ENCODE measurements around the gene ROBO3.

ROBO3 gene

DNA sequence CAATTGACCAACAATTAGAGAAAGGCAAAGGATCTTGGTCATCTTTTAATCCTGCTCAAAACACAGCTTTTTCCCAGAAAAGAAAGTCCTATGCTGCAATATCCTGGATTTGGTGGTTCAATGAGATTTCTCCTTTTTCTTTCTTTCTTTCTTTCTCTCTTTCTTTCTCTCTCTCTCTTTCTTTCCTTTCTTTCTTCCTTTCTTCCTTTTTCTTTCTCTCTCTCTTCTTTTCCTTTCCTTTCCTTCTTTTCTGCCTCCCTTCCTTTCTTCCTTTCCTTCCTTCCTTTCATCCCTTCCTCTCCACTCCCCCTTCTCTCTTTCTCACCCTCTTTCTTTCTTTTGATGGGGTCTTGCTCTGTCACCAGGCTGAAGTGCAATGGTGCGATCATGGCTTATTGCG lies 33.3 kb upstream of the ROBO3 start:
- Histone ChIP-seq H2AFZ (ENCODE audit: insufficient read depth, low read length, poor library complexity) (no peak overlapping the region), H3K27me3 (ENCODE audit: insufficient read depth, low read length) (no peaks in the 10 kb centered on the region), H3K79me2 (ENCODE audit: control insufficient read depth, insufficient read depth, low read length, poor library complexity) (no peaks in the 10 kb centered on the region), H3K9me3 (ENCODE audit: insufficient read depth, low read depth, low read length) (no peaks in the 10 kb centered on the region), H2BK12ac (ENCODE audit: low read length) (no peak overlapping the region), H2AK5ac (ENCODE audit: low read length) (no peak overlapping the region), H3K4me2 (ENCODE audit: low read length) (no peak overlapping the region), H2BK120ac (ENCODE audit: insufficient read depth, low read length, poor library complexity) (no peak overlapping the region), H3K18ac (ENCODE audit: low read length) (no peak overlapping the region), H4K91ac (ENCODE audit: low read depth, low read length) (no peak overlapping the region), H3K14ac (ENCODE audit: low read length) (no peak overlapping the region), H3K27ac (ENCODE audit: low read depth, low read length) (no peak overlapping the region), H3K4me3 (ENCODE audit: low read depth, low read length) (no peak overlapping the region), H3K9ac (ENCODE audit: low read length) (no peak overlapping the region), H4K8ac (ENCODE audit: low read depth, low read length) (no peak overlapping the region), H3K36me3 (ENCODE audit: control insufficient read depth in 1 of 2, insufficient read depth in 2 of 2, low read length in 2 of 2) (no peaks in the 10 kb centered on the region), H3K4ac (ENCODE audit: low read depth, low read length) (no peak overlapping the region), H3K4me1 (ENCODE audit: control insufficient read depth in 1 of 2, insufficient read depth in 2 of 2, low read length in 2 of 2) (no peaks in the 10 kb centered on the region), H2BK5ac (ENCODE audit: low read depth, low read length, poor library complexity) (no peak overlapping the region), H4K12ac (ENCODE audit: low read depth, low read length) (no peak overlapping the region), H3K79me1 (ENCODE audit: low read length) (no peaks in the 10 kb centered on the region), H3K23ac (ENCODE audit: low read length) (no peak overlapping the region)
- DNase-seq = no peak
- no CpG with 5 or more reads among the region's 2 CpGs for WGBS (ENCODE audit: extremely low coverage, insufficient coverage, insufficient read length)

DNA sequence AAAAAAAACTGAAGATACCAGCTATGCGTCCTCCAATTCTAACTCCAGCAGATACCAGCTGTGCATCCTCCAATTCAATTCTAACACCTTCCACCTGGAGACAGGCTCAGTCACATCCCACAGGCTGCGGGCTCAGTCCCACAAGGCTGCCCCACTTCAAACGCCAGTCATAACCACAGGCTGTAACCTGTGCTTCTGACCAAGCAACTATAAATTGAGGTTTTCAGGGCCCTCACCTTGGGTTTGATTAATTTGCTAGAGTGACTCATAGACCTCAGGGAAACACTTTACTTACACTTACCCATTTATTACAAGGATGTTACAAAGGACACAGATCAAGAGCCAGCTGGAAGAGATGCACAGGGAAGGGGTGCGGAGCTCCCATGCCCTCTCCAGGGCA lies 32.7 kb upstream of the ROBO3 start:
- DNase-seq = no peak
- H2BK5ac ChIP-seq (ENCODE audit: low read depth, low read length, poor library complexity) = no peak overlapping the region
- no peak overlapping the region for H2BK120ac ChIP-seq (ENCODE audit: insufficient read depth, low read length, poor library complexity)
- H4K8ac ChIP-seq (ENCODE audit: low read depth, low read length) = no peak overlapping the region
- H3K27ac ChIP-seq (ENCODE audit: low read depth, low read length) = no peak overlapping the region
- no peak overlapping the region for H3K14ac ChIP-seq (ENCODE audit: low read length)
- no peaks in the 10 kb centered on the region for H3K27me3 ChIP-seq (ENCODE audit: insufficient read depth, low read length)
- H3K36me3 ChIP-seq (ENCODE audit: control insufficient read depth in 1 of 2, insufficient read depth in 2 of 2, low read length in 2 of 2) = no peaks in the 10 kb centered on the region
- H3K18ac ChIP-seq (ENCODE audit: low read length) = no peak overlapping the region
- no peak overlapping the region for H4K91ac ChIP-seq (ENCODE audit: low read depth, low read length)
- no peak overlapping the region for H3K4me2 ChIP-seq (ENCODE audit: low read length)
- H3K4me1 ChIP-seq (ENCODE audit: control insufficient read depth in 1 of 2, insufficient read depth in 2 of 2, low read length in 2 of 2) = no peaks in the 10 kb centered on the region
- no peaks in the 10 kb centered on the region for H3K79me2 ChIP-seq (ENCODE audit: control insufficient read depth, insufficient read depth, low read length, poor library complexity)
- no peak overlapping the region for H2BK12ac ChIP-seq (ENCODE audit: low read length)
- no peaks in the 10 kb centered on the region for H3K79me1 ChIP-seq (ENCODE audit: low read length)
- no peak overlapping the region for H3K4ac ChIP-seq (ENCODE audit: low read depth, low read length)
- no peak overlapping the region for H2AFZ ChIP-seq (ENCODE audit: insufficient read depth, low read length, poor library complexity)
- no peak overlapping the region for H3K9ac ChIP-seq (ENCODE audit: low read length)
- WGBS (ENCODE audit: extremely low coverage, insufficient coverage, insufficient read length) = no CpG with 5 or more reads among the region's 4 CpGs
- no peaks in the 10 kb centered on the region for H3K9me3 ChIP-seq (ENCODE audit: insufficient read depth, low read depth, low read length)
- no peak overlapping the region for H4K12ac ChIP-seq (ENCODE audit: low read depth, low read length)
- no peak overlapping the region for H2AK5ac ChIP-seq (ENCODE audit: low read length)
- no peak overlapping the region for H3K4me3 ChIP-seq (ENCODE audit: low read depth, low read length)
- no peak overlapping the region for H3K23ac ChIP-seq (ENCODE audit: low read length)

DNA sequence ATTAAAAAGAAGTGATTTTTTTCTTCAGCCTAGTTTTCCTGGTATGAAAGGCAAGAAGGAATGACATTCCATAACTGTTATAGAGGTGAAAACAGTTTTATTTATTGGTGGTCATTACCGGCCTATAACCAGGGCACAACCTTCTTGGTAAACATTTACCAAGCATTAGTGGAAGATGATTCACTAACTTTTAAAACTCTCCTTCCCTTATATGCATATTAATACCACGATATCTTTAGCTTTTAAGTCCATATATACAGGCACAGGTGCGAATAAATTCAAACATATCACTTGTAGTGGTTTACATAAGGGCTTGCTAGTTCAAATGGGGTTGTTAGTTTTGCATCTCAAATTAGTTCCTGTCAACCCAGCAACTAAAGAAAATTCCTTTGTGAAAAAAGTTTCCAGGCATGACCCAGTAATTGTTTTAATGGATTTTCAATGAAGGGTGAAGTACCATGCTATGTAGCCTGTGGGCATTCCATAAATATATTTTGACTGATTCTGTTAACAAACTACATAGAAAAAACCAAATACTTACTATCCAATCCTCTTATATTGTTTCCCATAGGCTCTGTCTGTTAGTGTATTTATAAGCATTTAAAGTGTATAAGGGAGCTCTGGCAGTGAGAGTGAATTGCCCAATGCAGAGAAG lies 30.6 kb upstream of the ROBO3 start:
- WGBS (ENCODE audit: extremely low coverage, insufficient coverage, insufficient read length) = no CpG with 5 or more reads among the region's 3 CpGs

DNA sequence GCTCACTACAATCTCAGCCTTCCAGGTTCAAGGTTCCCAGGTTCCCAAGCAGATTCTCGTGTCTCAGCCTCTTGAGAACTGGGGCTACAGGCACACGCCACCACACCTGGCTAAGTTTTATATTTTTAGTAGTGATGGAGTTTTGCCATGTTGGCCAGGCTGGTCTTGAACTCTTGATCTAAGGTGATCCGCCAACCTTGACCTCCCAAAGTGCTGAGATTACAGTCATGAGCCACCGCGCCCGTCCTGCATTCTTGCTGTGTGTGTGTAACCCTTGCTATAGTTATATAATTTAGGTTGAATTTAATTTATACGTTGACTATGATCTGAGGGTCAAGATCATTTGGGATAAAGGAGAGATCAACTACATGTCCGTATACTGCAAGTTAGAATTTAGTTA lies 29.3 kb upstream of the ROBO3 start:
- Histone ChIP-seq H3K18ac (ENCODE audit: low read length) (no peak overlapping the region), H3K4ac (ENCODE audit: low read depth, low read length) (no peak overlapping the region), H3K4me1 (ENCODE audit: control insufficient read depth in 1 of 2, insufficient read depth in 2 of 2, low read length in 2 of 2) (peaks cover 4 to 7% of the 10 kb centered on the region in 2 experiments), H2AK5ac (ENCODE audit: low read length) (no peak overlapping the region), H3K36me3 (ENCODE audit: control insufficient read depth in 1 of 2, insufficient read depth in 2 of 2, low read length in 2 of 2) (no peaks in the 10 kb centered on the region), H3K9ac (ENCODE audit: low read length) (no peak overlapping the region), H3K4me3 (ENCODE audit: low read depth, low read length) (no peak overlapping the region), H3K14ac (ENCODE audit: low read length) (no peak overlapping the region), H2BK5ac (ENCODE audit: low read depth, low read length, poor library complexity) (no peak overlapping the region), H3K79me2 (ENCODE audit: control insufficient read depth, insufficient read depth, low read length, poor library complexity) (no peaks in the 10 kb centered on the region), H3K23ac (ENCODE audit: low read length) (no peak overlapping the region), H3K27ac (ENCODE audit: low read depth, low read length) (no peak overlapping the region), H3K4me2 (ENCODE audit: low read length) (no peak overlapping the region), H3K9me3 (ENCODE audit: insufficient read depth, low read depth, low read length) (peaks cover 4% of the 10 kb centered on the region), H4K91ac (ENCODE audit: low read depth, low read length) (no peak overlapping the region), H2BK12ac (ENCODE audit: low read length) (no peak overlapping the region), H3K27me3 (ENCODE audit: insufficient read depth, low read length) (peaks cover 26% of the 10 kb centered on the region), H4K8ac (ENCODE audit: low read depth, low read length) (no peak overlapping the region), H4K12ac (ENCODE audit: low read depth, low read length) (no peak overlapping the region), H2BK120ac (ENCODE audit: insufficient read depth, low read length, poor library complexity) (no peak overlapping the region), H3K79me1 (ENCODE audit: low read length) (no peaks in the 10 kb centered on the region), H2AFZ (ENCODE audit: insufficient read depth, low read length, poor library complexity) (no peak overlapping the region)
- no CpG with 5 or more reads among the region's 8 CpGs for WGBS (ENCODE audit: extremely low coverage, insufficient coverage, insufficient read length)
- DNase-seq = no peak

More for the DNA sequence above, 30.6 kb upstream of the ROBO3 start:
- Histone ChIP-seq H3K36me3 (ENCODE audit: control insufficient read depth in 1 of 2, insufficient read depth in 2 of 2, low read length in 2 of 2) (no peaks in the 10 kb centered on the region), H3K79me2 (ENCODE audit: control insufficient read depth, insufficient read depth, low read length, poor library complexity) (no peaks in the 10 kb centered on the region), H3K79me1 (ENCODE audit: low read length) (no peaks in the 10 kb centered on the region), H3K14ac (ENCODE audit: low read length) (no peak overlapping the region), H3K9ac (ENCODE audit: low read length) (no peak overlapping the region), H2BK120ac (ENCODE audit: insufficient read depth, low read length, poor library complexity) (no peak overlapping the region), H3K23ac (ENCODE audit: low read length) (no peak overlapping the region), H4K91ac (ENCODE audit: low read depth, low read length) (no peak overlapping the region), H3K18ac (ENCODE audit: low read length) (no peak overlapping the region), H2AFZ (ENCODE audit: insufficient read depth, low read length, poor library complexity) (no peak overlapping the region), H4K8ac (ENCODE audit: low read depth, low read length) (no peak overlapping the region), H2AK5ac (ENCODE audit: low read length) (no peak overlapping the region), H3K4ac (ENCODE audit: low read depth, low read length) (no peak overlapping the region), H3K9me3 (ENCODE audit: insufficient read depth, low read depth, low read length) (peaks cover 4% of the 10 kb centered on the region), H2BK5ac (ENCODE audit: low read depth, low read length, poor library complexity) (no peak overlapping the region), H3K4me2 (ENCODE audit: low read length) (no peak overlapping the region), H2BK12ac (ENCODE audit: low read length) (no peak overlapping the region), H3K4me3 (ENCODE audit: low read depth, low read length) (no peak overlapping the region), H3K27me3 (ENCODE audit: insufficient read depth, low read length) (peaks cover 17% of the 10 kb centered on the region), H3K27ac (ENCODE audit: low read depth, low read length) (no peak overlapping the region), H3K4me1 (ENCODE audit: control insufficient read depth in 1 of 2, insufficient read depth in 2 of 2, low read length in 2 of 2) (peaks cover under 1 to 4% of the 10 kb centered on the region in 2 experiments), H4K12ac (ENCODE audit: low read depth, low read length) (no peak overlapping the region)
- peak in 1 of 2 donors; percentile 54 for DNase-seq
